IMR-90 (cell line): ENCODE data around the gene SPOUT1. TPM values are rescaled to one million over a fixed set of nuclear protein-coding genes. Genes with fewer than 3 reads are reported as not detected.

Source experiments
- ATAC-seq: fragments of 200-7000 bp; cut with Tn5 transposase; 2 replicates; pipeline ENCODE4 v1.9.1; 2020; ENCODE audit warnings: low read depth, mild to moderate bottlenecking, moderate library complexity
- BruUV-seq: library from RNA; stranded (reverse); fragments of 400-500 nt; replicated peaks from 2 replicates; lab custom pipeline; 2021; lab: Mats Ljungman, UMichigan
- CTCF ChIA-PET: fragments of 300-600 bp; formaldehyde crosslinking; extraction: SDS; loops from one replicate; lab custom pipeline; 2021; ENCODE audit warnings: antibody characterized with exemption; lab: Yijun Ruan, JAX
- POLR2A ChIA-PET: fragments of 300-600 bp; sonication (Branson Sonifier 250); formaldehyde crosslinking; loops from one replicate; lab custom pipeline; 2022; ENCODE audit warnings: antibody characterized with exemption; ENCODE audit not compliant: unreplicated experiment; lab: Charles Lee
- DNase-seq: peaks from one replicate; pipeline ENCODE4 v3.0.0; 2013
- H2AFZ ChIP-seq: replicated peaks from 2 replicates; pipeline ENCODE3; 2013; ENCODE audit warnings: low read length, mild to moderate bottlenecking; ENCODE audit not compliant: poor library complexity
- H2AK5ac ChIP-seq: 2 replicates; pipeline ENCODE4 v1.6.1; 2013; ENCODE audit warnings: low read depth, low read length, inconsistent platforms
- H2AK9ac ChIP-seq: replicated peaks from 2 replicates; pipeline ENCODE3; 2013; ENCODE audit warnings: mild to moderate bottlenecking, low read depth, low read length, moderate library complexity; ENCODE audit not compliant: poor library complexity
- H2BK120ac ChIP-seq: 2 replicates; pipeline ENCODE4 v1.6.1; 2013; ENCODE audit warnings: low read depth, low read length, inconsistent platforms
- H2BK15ac ChIP-seq: 3 replicates; pipeline ENCODE4 v1.6.1; 2013; ENCODE audit warnings: low read depth, low read length, inconsistent platforms
- H2BK20ac ChIP-seq: 2 replicates; pipeline ENCODE4 v1.6.1; 2013; ENCODE audit warnings: low read depth, mild to moderate bottlenecking, inconsistent platforms, low read length, moderate library complexity
- H2BK5ac ChIP-seq: 2 replicates; pipeline ENCODE4 v1.6.1; 2013; ENCODE audit warnings: mild to moderate bottlenecking, low read depth, low read length, inconsistent platforms; ENCODE audit not compliant: poor library complexity, severe bottlenecking
- H3K14ac ChIP-seq: replicated peaks from 2 replicates; pipeline ENCODE4 v1.6.1; 2013; ENCODE audit warnings: low read depth, low read length, inconsistent platforms
- H3K18ac ChIP-seq: 2 replicates; pipeline ENCODE4 v1.6.1; 2013; ENCODE audit warnings: low read depth, low read length, control low read depth
- H3K23ac ChIP-seq: 2 replicates; pipeline ENCODE4 v1.6.1; 2013; ENCODE audit warnings: low read depth, low read length, inconsistent platforms
- H3K27ac ChIP-seq: 2 replicates; pipeline ENCODE4 v1.5.1; 2013; ENCODE audit warnings: mild to moderate bottlenecking, control low read depth, low read length; ENCODE audit not compliant: insufficient read depth
- H3K27me3 ChIP-seq: 2 replicates; pipeline ENCODE4 v1.6.1; 2013; ENCODE audit warnings: low read length; ENCODE audit not compliant: control insufficient read depth, insufficient read depth
- H3K36me3 ChIP-seq: 2 replicates; pipeline ENCODE4 v1.6.1; 2013; ENCODE audit warnings: low read length, mixed read lengths; ENCODE audit not compliant: control insufficient read depth, insufficient read depth
- H3K4ac ChIP-seq: 2 replicates; pipeline ENCODE4 v1.6.1; 2013; ENCODE audit warnings: low read depth, low read length, inconsistent platforms
- H3K4me1 ChIP-seq: 2 replicates; pipeline ENCODE4 v1.6.1; 2013; ENCODE audit warnings: low read length, mixed read lengths; ENCODE audit not compliant: control insufficient read depth, insufficient read depth
- H3K4me2 ChIP-seq: 2 replicates; pipeline ENCODE4 v1.6.1; 2013; ENCODE audit warnings: low read depth, mild to moderate bottlenecking, control low read depth, low read length, moderate library complexity
- H3K4me3 ChIP-seq: 2 replicates; pipeline ENCODE4 v1.5.1; 2013; ENCODE audit warnings: low read depth, mild to moderate bottlenecking, control low read depth, low read length, moderate library complexity; ENCODE audit not compliant: insufficient read depth
- H3K56ac ChIP-seq: 2 replicates; pipeline ENCODE4 v1.6.1; 2013; ENCODE audit warnings: low read length, inconsistent platforms; ENCODE audit not compliant: insufficient read depth; ENCODE audit errors: extremely low read depth
- H3K79me1 ChIP-seq, 2 experiments: 2 replicates each; pipeline ENCODE4 v1.6.1; 2013; ENCODE audit warnings: low read length in 2 of 2, inconsistent platforms in 1 of 2, low read depth in 1 of 2
- H3K9ac ChIP-seq: 2 replicates; pipeline ENCODE4 v1.6.1; 2013; ENCODE audit warnings: low read depth, low read length, control low read depth
- H3K9me1 ChIP-seq: 2 replicates; pipeline ENCODE4 v1.6.1; 2013; ENCODE audit warnings: low read length, inconsistent platforms; ENCODE audit not compliant: insufficient read depth
- H3K9me3 ChIP-seq: 2 replicates; pipeline ENCODE4 v1.6.1; 2013; ENCODE audit warnings: low read length; ENCODE audit not compliant: control insufficient read depth, insufficient read depth
- H4K20me1 ChIP-seq: 2 replicates; pipeline ENCODE4 v1.6.1; 2013; ENCODE audit warnings: low read length, inconsistent platforms; ENCODE audit not compliant: insufficient read depth
- H4K5ac ChIP-seq: 2 replicates; pipeline ENCODE4 v1.6.1; 2013; ENCODE audit warnings: mild to moderate bottlenecking, low read depth, low read length, control low read depth
- H4K8ac ChIP-seq, 2 experiments: 2 replicates each; pipeline ENCODE4 v1.6.1; 2013; ENCODE audit warnings: low read depth in 2 of 2, low read length in 2 of 2, control low read depth in 1 of 2, inconsistent platforms in 1 of 2
- H4K91ac ChIP-seq: 2 replicates; pipeline ENCODE4 v1.6.1; 2013; ENCODE audit warnings: low read depth, low read length, inconsistent platforms; ENCODE audit not compliant: insufficient read depth
- CEBPB ChIP-seq: IDR thresholded peaks from 2 replicates; pipeline ENCODE4 v1.6.1; 2012; ENCODE audit warnings: low read depth, low read length, improper control_type of control experiment
- CHD1 ChIP-seq: IDR thresholded peaks from 2 replicates; pipeline ENCODE4 v1.6.1; 2012; ENCODE audit warnings: low read depth, low read length, improper control_type of control experiment
- FOS ChIP-seq: fragments of 150-350 bp; IDR thresholded peaks from 2 replicates; pipeline ENCODE4 v1.6.1; 2016; ENCODE audit warnings: low read depth, low read length
- MAZ ChIP-seq: IDR thresholded peaks from 2 replicates; pipeline ENCODE4 v1.6.1; 2012; ENCODE audit warnings: low read depth, mild to moderate bottlenecking, low read length, improper control_type of control experiment, moderate library complexity, borderline replicate concordance
- MXI1 ChIP-seq: IDR thresholded peaks from 2 replicates; pipeline ENCODE4 v1.6.1; 2012; ENCODE audit warnings: low read depth, mild to moderate bottlenecking, low read length, moderate library complexity, borderline replicate concordance
- NFE2L2 ChIP-seq: fragments of 150-350 bp; IDR thresholded peaks from 2 replicates; pipeline ENCODE4 v1.6.1; 2016; ENCODE audit warnings: low read depth, mild to moderate bottlenecking, low read length
- POLR2A ChIP-seq: IDR thresholded peaks from 2 replicates; pipeline ENCODE4 v1.6.1; 2012; ENCODE audit warnings: mild to moderate bottlenecking, low read depth, low read length
- RCOR1 ChIP-seq: IDR thresholded peaks from 2 replicates; pipeline ENCODE4 v1.6.1; 2012; ENCODE audit warnings: mild to moderate bottlenecking, low read length, improper control_type of control experiment; ENCODE audit not compliant: insufficient replicate concordance
- RFX5 ChIP-seq: IDR thresholded peaks from 2 replicates; pipeline ENCODE4 v1.8.0; 2012; ENCODE audit warnings: low read depth, mild to moderate bottlenecking, low read length, moderate library complexity
- SMC3 ChIP-seq: fragments of 150-350 bp; IDR thresholded peaks from 2 replicates; pipeline ENCODE4 v1.6.1; 2016; ENCODE audit warnings: low read depth, mild to moderate bottlenecking, antibody characterized with exemption, low read length, moderate library complexity
- USF2 ChIP-seq: fragments of 150-350 bp; IDR thresholded peaks from 2 replicates; pipeline ENCODE4 v1.6.1; 2017; ENCODE audit warnings: mild to moderate bottlenecking, antibody characterized with exemption, low read length, low read depth
- WGBS, 2 experiments: methylation state at CpG; one replicate each; pipeline versions ENCODE4 v1.1.5 to v1.1.7; 2013; ENCODE audit warnings: missing lambda C conversion rate in 2 of 2; ENCODE audit not compliant: insufficient read length in 1 of 2; ENCODE audit errors: extremely low coverage in 2 of 2; 5-methylcytosine and 5-hydroxymethylcytosine counted together
- dilution Hi-C: fragments of 300-500 bp; cut with HindIII; formaldehyde crosslinking; loops from one replicate; pipeline ENCODE4 v1.14.3; 2018; ENCODE audit warnings: low sequenced_read_pairs; ENCODE audit not compliant: unreplicated experiment
- in situ Hi-C: fragments of 300-500 bp; cut with MboI; formaldehyde crosslinking; loops from 3 replicates; pipeline ENCODE4 v1.14.3; 2019; ENCODE audit warnings: low sequenced_read_pairs, inconsistent platforms, mixed read lengths
- intact Hi-C: fragments of 100-400 bp; cut with micrococcal nuclease; formaldehyde crosslinking; loops from 2 replicates; pipeline ENCODE4 v1.10.0; 2022
- polyA plus RNA-seq, 3 experiments: library from polyadenylated mRNA; depleted of rRNA; stranded (reverse); fragments of >200 nt; gene quantifications; 2 replicates each; pipeline ENCODE4 v1.2.3, GENCODE V29; 2012; ENCODE audit warnings: low replicate concordance in 1 of 3
- total RNA-seq: library from RNA; depleted of rRNA; stranded (reverse); fragments of >200 nt; gene quantifications from 2 replicates; pipeline ENCODE4 v1.2.3, GENCODE V29; 2012

Gene SPOUT1
- total and polyA plus RNA-seq, 2 of the 4 experiments (the other 2 are of a cell fraction) = 17.9 to 27.8 TPM

GRCh38 chr9:128835246-128836210, 5.9 kb upstream of the SPOUT1 start:
- WGBS, 2 experiments = 99% methylated on average over 9 of the region's 28 CpGs; no CpG with 5 or more reads in 1 of the 2 experiments
- Histone ChIP-seq H3K4ac (no peak overlapping the region), H2AK9ac (no peak overlapping the region), H3K4me2 (no peak overlapping the region), H4K8ac (no peak overlapping the region), H3K27ac (no peak overlapping the region), H3K36me3 (peaks cover 5% of the 10 kb centered on the region; the same call in 1 of the 2 replicates), H3K4me1 (no peaks in the 10 kb centered on the region), H3K14ac (no peak overlapping the region), H3K9ac (no peak overlapping the region), H2AK5ac (no peak overlapping the region), H4K91ac (no peak overlapping the region), H3K56ac (no peak overlapping the region), H2BK5ac (no peak overlapping the region), H3K79me1 (no peaks in the 10 kb centered on the region), H3K23ac (no peak overlapping the region), H2BK120ac (no peak overlapping the region), H2AFZ (no peak overlapping the region), H3K27me3 (no peaks in the 10 kb centered on the region), H3K18ac (no peak overlapping the region), H3K9me1 (0 out of 2 replicates have a peak, but pooled peaks cover 6% of the 10 kb centered on the region), H2BK20ac (no peak overlapping the region), H2BK15ac (no peak overlapping the region), H3K9me3 (no peaks in the 10 kb centered on the region), H4K5ac (no peak overlapping the region), H4K20me1 (no peaks in the 10 kb centered on the region), H3K4me3 (no peak overlapping the region)
- no peak for ATAC-seq
- no TSS peak for BruUV-seq
- in situ Hi-C loops (no loop called here), dilution Hi-C loops (no loop called here), intact Hi-C loops (no loop called here)
- ChIA-PET CTCF (no interaction called here), POLR2A (no interaction called here)
- TF ChIP-seq CHD1 (no peak), FOS (no peak), NFE2L2 (no peak), SMC3 (no peak), RCOR1 (no peak), MXI1 (no peak), MAZ (no peak), POLR2A (no peak), USF2 (no peak), RFX5 (no peak), CEBPB (no peak)
- DNase-seq = no peak
